HCT116 (cell line): Measurements from ENCODE around the gene COQ2.
"Not testable (repeated sequence)": the region's sequence is repeated elsewhere in the genome, so short reads cannot be mapped to it uniquely, and the experiment has no call there.

Experiments
- TF ChIP-seq, protein P1 (sequence below): IDR thresholded peaks from 2 replicates; pipeline ENCODE4 v1.6.1; 2012; ENCODE audit warnings: low read depth
- TF ChIP-seq, protein P2 (sequence below), 3 experiments: fragments of 200-600 bp in 1 of 3; sonication (generic) in 1 of 3; IDR thresholded peaks in 2 of 3; conservative IDR thresholded peaks in 1 of 3; 2 replicates each; pipeline ENCODE4 v1.5.1; 2012 to 2017; ENCODE audit warnings: low read depth in 2 of 3, low read length in 2 of 3, antibody characterized with exemption in 1 of 3, borderline replicate concordance in 1 of 3, control low read depth in 1 of 3, mild to moderate bottlenecking in 1 of 3, mixed read lengths in 1 of 3, mixed run types in 1 of 3, moderate library complexity in 1 of 3; ENCODE audit not compliant: insufficient read depth in 1 of 3

DNA sequence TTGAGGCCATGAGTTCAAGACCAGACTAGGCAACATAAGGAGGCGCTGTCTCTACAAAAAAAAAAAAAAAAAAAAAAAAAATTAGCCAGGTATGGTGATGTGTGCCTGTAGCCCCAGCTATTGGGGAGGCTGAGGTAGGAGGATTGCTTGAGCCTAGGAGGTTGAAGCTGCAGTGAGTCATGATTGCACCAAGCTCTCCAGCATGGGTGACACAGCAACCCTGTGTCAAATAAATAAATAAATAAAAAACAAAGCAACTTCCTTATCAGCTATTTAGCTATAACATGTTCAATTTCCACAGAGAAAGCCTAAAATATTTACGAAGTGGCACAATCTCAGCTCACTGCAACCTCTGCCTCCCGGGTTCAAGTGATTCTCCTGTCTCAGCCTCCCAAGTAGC lies 10.7 kb downstream of the COQ2 start:
- TF ChIP-seq, protein P1, sequence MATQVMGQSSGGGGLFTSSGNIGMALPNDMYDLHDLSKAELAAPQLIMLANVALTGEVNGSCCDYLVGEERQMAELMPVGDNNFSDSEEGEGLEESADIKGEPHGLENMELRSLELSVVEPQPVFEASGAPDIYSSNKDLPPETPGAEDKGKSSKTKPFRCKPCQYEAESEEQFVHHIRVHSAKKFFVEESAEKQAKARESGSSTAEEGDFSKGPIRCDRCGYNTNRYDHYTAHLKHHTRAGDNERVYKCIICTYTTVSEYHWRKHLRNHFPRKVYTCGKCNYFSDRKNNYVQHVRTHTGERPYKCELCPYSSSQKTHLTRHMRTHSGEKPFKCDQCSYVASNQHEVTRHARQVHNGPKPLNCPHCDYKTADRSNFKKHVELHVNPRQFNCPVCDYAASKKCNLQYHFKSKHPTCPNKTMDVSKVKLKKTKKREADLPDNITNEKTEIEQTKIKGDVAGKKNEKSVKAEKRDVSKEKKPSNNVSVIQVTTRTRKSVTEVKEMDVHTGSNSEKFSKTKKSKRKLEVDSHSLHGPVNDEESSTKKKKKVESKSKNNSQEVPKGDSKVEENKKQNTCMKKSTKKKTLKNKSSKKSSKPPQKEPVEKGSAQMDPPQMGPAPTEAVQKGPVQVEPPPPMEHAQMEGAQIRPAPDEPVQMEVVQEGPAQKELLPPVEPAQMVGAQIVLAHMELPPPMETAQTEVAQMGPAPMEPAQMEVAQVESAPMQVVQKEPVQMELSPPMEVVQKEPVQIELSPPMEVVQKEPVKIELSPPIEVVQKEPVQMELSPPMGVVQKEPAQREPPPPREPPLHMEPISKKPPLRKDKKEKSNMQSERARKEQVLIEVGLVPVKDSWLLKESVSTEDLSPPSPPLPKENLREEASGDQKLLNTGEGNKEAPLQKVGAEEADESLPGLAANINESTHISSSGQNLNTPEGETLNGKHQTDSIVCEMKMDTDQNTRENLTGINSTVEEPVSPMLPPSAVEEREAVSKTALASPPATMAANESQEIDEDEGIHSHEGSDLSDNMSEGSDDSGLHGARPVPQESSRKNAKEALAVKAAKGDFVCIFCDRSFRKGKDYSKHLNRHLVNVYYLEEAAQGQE: not testable (repeated sequence)
- TF ChIP-seq, protein P2, sequence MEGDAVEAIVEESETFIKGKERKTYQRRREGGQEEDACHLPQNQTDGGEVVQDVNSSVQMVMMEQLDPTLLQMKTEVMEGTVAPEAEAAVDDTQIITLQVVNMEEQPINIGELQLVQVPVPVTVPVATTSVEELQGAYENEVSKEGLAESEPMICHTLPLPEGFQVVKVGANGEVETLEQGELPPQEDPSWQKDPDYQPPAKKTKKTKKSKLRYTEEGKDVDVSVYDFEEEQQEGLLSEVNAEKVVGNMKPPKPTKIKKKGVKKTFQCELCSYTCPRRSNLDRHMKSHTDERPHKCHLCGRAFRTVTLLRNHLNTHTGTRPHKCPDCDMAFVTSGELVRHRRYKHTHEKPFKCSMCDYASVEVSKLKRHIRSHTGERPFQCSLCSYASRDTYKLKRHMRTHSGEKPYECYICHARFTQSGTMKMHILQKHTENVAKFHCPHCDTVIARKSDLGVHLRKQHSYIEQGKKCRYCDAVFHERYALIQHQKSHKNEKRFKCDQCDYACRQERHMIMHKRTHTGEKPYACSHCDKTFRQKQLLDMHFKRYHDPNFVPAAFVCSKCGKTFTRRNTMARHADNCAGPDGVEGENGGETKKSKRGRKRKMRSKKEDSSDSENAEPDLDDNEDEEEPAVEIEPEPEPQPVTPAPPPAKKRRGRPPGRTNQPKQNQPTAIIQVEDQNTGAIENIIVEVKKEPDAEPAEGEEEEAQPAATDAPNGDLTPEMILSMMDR (IDR thresholded peaks at IDR 0.05 in 2 of 3, conservative IDR thresholded peaks at IDR 0.05 in 1 of 3; ENCODE audit: borderline replicate concordance in 1 of 3, insufficient read depth in 1 of 3, low read depth in 2 of 3, low read length in 2 of 3): not testable (repeated sequence)
